Keratinocyte (primary cell): ENCODE results near the gene HSDL1. TPM values are rescaled to one million over a fixed set of nuclear protein-coding genes. Genes with fewer than 3 reads are reported as not detected.

ENCODE experiments used
- DNase-seq: peaks from one replicate; pipeline ENCODE4 v3.0.0-alpha.2; 2011; ENCODE audit warnings: low read depth, missing footprints, low spot score
- FAIRE-seq: peaks from 2 replicates; lab custom pipeline; 2011; peaks lifted over from hg19 to GRCh38; lab: Jason Lieb, UNC
- H2AFZ ChIP-seq: 2 replicates; pipeline ENCODE4 v1.6.0; 2012; ENCODE audit warnings: low read length, control low read depth, inconsistent platforms; ENCODE audit not compliant: control insufficient read depth
- H3K27ac ChIP-seq: 2 replicates; pipeline ENCODE4 v1.5.1; 2011; ENCODE audit warnings: low read length; ENCODE audit not compliant: control insufficient read depth, insufficient read depth
- H3K27me3 ChIP-seq: 3 replicates; pipeline ENCODE4 v1.6.0; 2011; ENCODE audit warnings: low read length; ENCODE audit not compliant: control insufficient read depth, insufficient read depth; ENCODE audit errors: extremely low read depth
- H3K36me3 ChIP-seq, 2 experiments: 2 replicates in 1 of 2; 3 replicates in 1 of 2; pipeline ENCODE4 v1.5.1; 2011; ENCODE audit warnings: low read length in 2 of 2, mild to moderate bottlenecking in 1 of 2; ENCODE audit not compliant: control insufficient read depth in 2 of 2, insufficient read depth in 2 of 2; ENCODE audit errors: extremely low read depth in 1 of 2
- H3K4me1 ChIP-seq: 3 replicates; pipeline ENCODE4 v1.5.1; 2011; ENCODE audit warnings: low read length; ENCODE audit not compliant: control insufficient read depth, insufficient read depth; ENCODE audit errors: extremely low read depth
- H3K4me2 ChIP-seq: 3 replicates; pipeline ENCODE4 v1.6.0; 2011; ENCODE audit warnings: low read depth, low read length; ENCODE audit not compliant: control insufficient read depth, insufficient read depth; ENCODE audit errors: extremely low read depth
- H3K4me3 ChIP-seq, 3 experiments: fragments of 200-600 bp in 1 of 3; sonication (generic) in 1 of 3; 2 replicates in 2 of 3; 3 replicates in 1 of 3; pipeline ENCODE4 v1.5.1; 2011 to 2016; ENCODE audit warnings: low read length in 3 of 3, mild to moderate bottlenecking in 3 of 3, control low read depth in 2 of 3, inconsistent platforms in 1 of 3, low read depth in 1 of 3, mixed read lengths in 1 of 3, mixed run types in 1 of 3, moderate library complexity in 1 of 3; ENCODE audit not compliant: control insufficient read depth in 2 of 3, insufficient read depth in 2 of 3; ENCODE audit errors: extremely low read depth in 1 of 3
- H3K79me2 ChIP-seq: 2 replicates; pipeline ENCODE4 v1.6.0; 2012; ENCODE audit warnings: low read length; ENCODE audit not compliant: control insufficient read depth, insufficient read depth
- H3K9ac ChIP-seq: 3 replicates; pipeline ENCODE4 v1.6.0; 2011; ENCODE audit warnings: low read length; ENCODE audit not compliant: control insufficient read depth, insufficient read depth; ENCODE audit errors: extremely low read depth
- H3K9me1 ChIP-seq: 3 replicates; pipeline ENCODE4 v1.6.0; 2011; ENCODE audit warnings: low read length; ENCODE audit not compliant: control insufficient read depth, insufficient read depth; ENCODE audit errors: extremely low read depth
- H3K9me3 ChIP-seq: 2 replicates; pipeline ENCODE4 v1.5.1; 2012; ENCODE audit warnings: low read depth, low read length; ENCODE audit not compliant: control insufficient read depth
- H4K20me1 ChIP-seq: 3 replicates; pipeline ENCODE4 v1.6.0; 2011; ENCODE audit warnings: low read length; ENCODE audit not compliant: control insufficient read depth, insufficient read depth; ENCODE audit errors: extremely low read depth
- CTCF ChIP-seq, 3 experiments: IDR thresholded peaks in 1 of 3; conservative IDR thresholded peaks in 1 of 3; optimal IDR thresholded peaks in 1 of 3; 2 replicates in 2 of 3; 3 replicates in 1 of 3; pipeline versions ENCODE3 to v1.5.1; 2011; ENCODE audit warnings: low read length in 3 of 3, mild to moderate bottlenecking in 3 of 3, moderate library complexity in 2 of 3, control low read depth in 1 of 3, inconsistent platforms in 1 of 3; ENCODE audit not compliant: insufficient read depth in 2 of 3; ENCODE audit errors: extremely low read depth in 1 of 3
- EZH2 ChIP-seq: IDR thresholded peaks from one replicate; pipeline ENCODE4 v1.6.1; 2012; ENCODE audit warnings: inconsistent platforms, mild to moderate bottlenecking, low read length, moderate library complexity
- dilution Hi-C: fragments of 300-500 bp; cut with MboI; formaldehyde crosslinking; loops from one replicate; pipeline ENCODE4 v1.7.0; 2020; ENCODE audit warnings: low sequenced_read_pairs; ENCODE audit not compliant: extremely low pct_ligation_motif_present
- polyA plus RNA-seq, 5 experiments: library from polyadenylated mRNA; depleted of rRNA in 3 of 5; stranded (reverse) in 3 of 5; stranded (forward) in 1 of 5; unstranded in 1 of 5; fragments of >200 nt; gene quantifications; 1 replicate in 1 of 5; 2 replicates in 3 of 5; 3 replicates in 1 of 5; pipeline versions ENCODE4 v1.2.1 to v1.2.3, GENCODE V29; 2011 to 2012; ENCODE audit warnings: missing spikeins in 2 of 5, low read depth in 1 of 5, low replicate concordance in 1 of 5

Gene HSDL1
- polyA plus RNA-seq, 1 donor (not counting 4 experiments of a cell fraction or from before 2014, with no cell fraction given): 18.1 TPM

DNA sequence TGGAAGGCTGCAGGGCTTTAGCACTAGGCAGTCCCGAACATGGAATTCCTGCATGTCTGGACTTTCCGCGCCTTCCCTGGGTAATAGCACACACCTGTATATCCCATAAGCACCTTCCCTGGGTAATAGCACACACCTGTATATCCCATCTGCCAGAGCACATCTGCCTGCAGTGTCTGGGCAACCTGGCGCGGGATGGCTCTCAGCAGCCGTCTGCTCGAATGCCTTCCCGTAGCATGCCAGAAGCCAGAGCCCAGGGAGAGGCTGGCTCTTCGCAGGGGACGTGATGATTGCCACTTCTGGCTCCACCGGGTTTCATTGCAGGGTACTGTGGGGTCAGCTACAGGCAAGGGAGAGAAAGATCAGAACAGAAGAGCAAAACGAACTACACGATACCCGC lies 49.5 kb downstream of the HSDL1 start:
- dilution Hi-C loops: no loop called here
- Histone ChIP-seq H4K20me1 (no peaks in the 10 kb centered on the region), H3K36me3 (peaks cover 18 to 24% of the 10 kb centered on the region in 2 experiments), H3K27ac (no peak overlapping the region), H3K4me2 (no peak overlapping the region), H3K4me1 (peaks cover 8% of the 10 kb centered on the region), H3K9me1 (no peaks in the 10 kb centered on the region), H2AFZ (no peak overlapping the region), H3K9ac (no peak overlapping the region), H3K9me3 (no peaks in the 10 kb centered on the region), H3K79me2 (peaks cover 3% of the 10 kb centered on the region), H3K27me3 (no peaks in the 10 kb centered on the region), H3K4me3 (no peak overlapping the region)
- TF ChIP-seq CTCF (optimal IDR thresholded peaks at IDR 0.05 in 1 of 3, IDR thresholded peaks at IDR 0.05 in 1 of 3, conservative IDR thresholded peaks at IDR 0.05 in 1 of 3; ENCODE audit: extremely low read depth in 1 of 3, insufficient read depth in 2 of 3, low read length in 3 of 3): no peak
- TF ChIP-seq EZH2: no peak
- DNase-seq (no peak), FAIRE-seq (no peak)

DNA sequence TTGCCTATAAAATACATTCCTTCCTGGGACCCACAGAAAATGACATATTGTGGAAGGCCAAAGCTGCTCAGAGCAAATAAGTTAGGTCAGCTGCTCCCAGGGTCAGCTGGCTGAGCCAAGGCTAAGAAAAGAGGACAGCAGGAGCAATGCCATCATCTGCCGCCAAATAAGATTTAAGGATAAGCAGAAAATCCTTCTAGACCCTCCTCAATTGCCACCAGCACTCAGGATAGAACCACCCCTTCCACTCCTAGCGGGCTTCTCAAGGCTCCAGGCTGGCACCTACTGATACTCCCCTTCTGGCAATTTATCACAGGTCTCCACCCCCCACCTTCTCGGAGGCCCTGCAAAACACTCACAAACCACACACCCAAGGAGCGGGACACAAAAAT lies 51.1 kb downstream of the HSDL1 start:
- Histone ChIP-seq H3K4me1 (no peaks in the 10 kb centered on the region), H3K9me3 (no peaks in the 10 kb centered on the region), H3K36me3 (peaks cover 26 to 32% of the 10 kb centered on the region in 2 experiments), H3K79me2 (peaks cover 2% of the 10 kb centered on the region), H3K4me2 (no peak overlapping the region), H3K27me3 (no peaks in the 10 kb centered on the region), H3K9ac (no peak overlapping the region), H3K9me1 (no peaks in the 10 kb centered on the region), H2AFZ (no peak overlapping the region), H3K27ac (no peak overlapping the region), H4K20me1 (no peaks in the 10 kb centered on the region), H3K4me3 (no peak overlapping the region)
- FAIRE-seq (no peak), DNase-seq (no peak)
- no peak for TF ChIP-seq CTCF (optimal IDR thresholded peaks at IDR 0.05 in 1 of 3, IDR thresholded peaks at IDR 0.05 in 1 of 3, conservative IDR thresholded peaks at IDR 0.05 in 1 of 3; ENCODE audit: extremely low read depth in 1 of 3, insufficient read depth in 2 of 3, low read length in 3 of 3)
- no peak for TF ChIP-seq EZH2
- dilution Hi-C loops: no loop called here
